Measurements from ENCODE around the gene CEP112.

DNA sequence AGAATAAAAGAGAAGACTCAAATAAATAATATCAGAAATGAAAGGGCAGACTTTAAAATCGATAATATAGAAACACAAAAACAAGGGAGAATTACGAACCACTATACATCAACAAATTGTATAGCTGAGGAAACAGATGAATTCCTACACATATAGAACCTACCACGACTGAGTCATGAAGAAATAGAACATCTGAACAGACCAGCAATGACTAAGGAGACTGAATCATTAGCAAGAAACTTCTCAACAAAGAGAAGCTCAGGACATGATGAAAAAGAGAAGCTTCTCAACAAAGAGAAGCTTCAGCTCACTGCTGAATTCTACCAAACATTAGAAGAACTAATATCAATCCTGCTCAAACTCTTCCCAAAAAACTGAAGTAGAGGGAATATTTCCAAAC is 255.9 kb downstream of the CEP112 start:
- TF ChIP-seq, protein P1, sequence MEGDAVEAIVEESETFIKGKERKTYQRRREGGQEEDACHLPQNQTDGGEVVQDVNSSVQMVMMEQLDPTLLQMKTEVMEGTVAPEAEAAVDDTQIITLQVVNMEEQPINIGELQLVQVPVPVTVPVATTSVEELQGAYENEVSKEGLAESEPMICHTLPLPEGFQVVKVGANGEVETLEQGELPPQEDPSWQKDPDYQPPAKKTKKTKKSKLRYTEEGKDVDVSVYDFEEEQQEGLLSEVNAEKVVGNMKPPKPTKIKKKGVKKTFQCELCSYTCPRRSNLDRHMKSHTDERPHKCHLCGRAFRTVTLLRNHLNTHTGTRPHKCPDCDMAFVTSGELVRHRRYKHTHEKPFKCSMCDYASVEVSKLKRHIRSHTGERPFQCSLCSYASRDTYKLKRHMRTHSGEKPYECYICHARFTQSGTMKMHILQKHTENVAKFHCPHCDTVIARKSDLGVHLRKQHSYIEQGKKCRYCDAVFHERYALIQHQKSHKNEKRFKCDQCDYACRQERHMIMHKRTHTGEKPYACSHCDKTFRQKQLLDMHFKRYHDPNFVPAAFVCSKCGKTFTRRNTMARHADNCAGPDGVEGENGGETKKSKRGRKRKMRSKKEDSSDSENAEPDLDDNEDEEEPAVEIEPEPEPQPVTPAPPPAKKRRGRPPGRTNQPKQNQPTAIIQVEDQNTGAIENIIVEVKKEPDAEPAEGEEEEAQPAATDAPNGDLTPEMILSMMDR (IDR thresholded peaks at IDR 0.05) = no peak
- TF ChIP-seq POLR2A (IDR thresholded peaks at IDR 0.05) = no peak
